Ascending aorta (tissue), 2 donors: ENCODE results near the gene TEKTIP1. TPM values are rescaled to one million over a fixed set of nuclear protein-coding genes. Genes with fewer than 3 reads are reported as not detected.

Source experiments
- DNase-seq, 2 donors: peaks; one replicate each; pipeline ENCODE4 v3.0.0-alpha.2; 2019; ENCODE audit warnings: low spot score in 2 of 2
- H3K27ac ChIP-seq, 2 donors: fragments of 200-600 bp; sonication (generic); one replicate each; pipeline ENCODE4 v1.5.1; 2016 to 2017; ENCODE audit warnings: mild to moderate bottlenecking in 1 of 2
- H3K27me3 ChIP-seq: fragments of 200-600 bp; sonication (generic); one replicate; pipeline ENCODE4 v1.5.1; 2017
- H3K36me3 ChIP-seq, 2 donors: fragments of 200-600 bp; sonication (generic); one replicate each; pipeline ENCODE4 v1.5.1; 2016
- H3K4me1 ChIP-seq, 2 donors: fragments of 200-600 bp; sonication (generic); one replicate each; pipeline ENCODE4 v1.5.1; 2016 to 2017; ENCODE audit warnings: mild to moderate bottlenecking in 1 of 2
- H3K4me3 ChIP-seq, 2 donors: fragments of 200-600 bp; sonication (generic); one replicate each; pipeline ENCODE4 v1.5.1; 2016 to 2017; ENCODE audit warnings: mild to moderate bottlenecking in 1 of 2
- H3K9me3 ChIP-seq, 2 donors: fragments of 200-600 bp; sonication (generic); one replicate each; pipeline ENCODE4 v1.5.1; 2016
- intact Hi-C: fragments of 100-400 bp; cut with DNase I; formaldehyde crosslinking; loops from one replicate; pipeline ENCODE4 v1.15.1; 2023
- total RNA-seq: library from RNA; depleted of rRNA; stranded (reverse); fragments of >200 nt; gene quantifications from one replicate; pipeline ENCODE4 v1.1.0, GENCODE V29; 2016
- TF ChIP-seq, protein P1 (sequence below), 3 experiments: fragments of 200-600 bp in 2 of 3; fragments of 450-650 bp in 1 of 3; sonication (generic) in 2 of 3; IDR thresholded peaks; one replicate each; pipeline ENCODE4 v1.5.1; 2016 to 2019; ENCODE audit warnings: antibody characterized with exemption in 3 of 3, mild to moderate bottlenecking in 1 of 3, moderate library complexity in 1 of 3

The TEKTIP1 gene
- total RNA-seq, 1 donor from 2014 or later, result not detected

DNA sequence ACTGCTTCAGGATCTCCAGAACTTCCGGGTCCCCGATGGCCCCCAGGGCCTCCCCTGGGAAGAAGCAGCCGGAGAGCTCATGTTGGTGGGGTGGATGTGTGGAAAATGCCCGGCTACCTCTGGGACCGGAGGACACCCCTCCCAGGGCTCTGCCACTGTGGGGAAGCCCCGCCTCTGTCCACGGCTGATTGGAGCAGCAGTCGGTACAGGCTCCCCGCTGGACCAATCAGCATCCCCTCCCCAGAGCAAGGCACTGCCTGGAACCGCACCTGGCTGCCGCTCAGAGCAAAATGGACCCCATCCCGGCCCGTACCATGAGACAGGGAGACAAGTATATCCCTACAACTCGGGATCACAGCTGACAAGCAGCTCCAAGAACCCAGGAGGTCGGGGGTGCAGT lies 44.9 kb upstream of the TEKTIP1 start:
- Histone ChIP-seq H3K36me3 (peaks cover 59 to 65% of the 10 kb centered on the region in 2 donors), H3K4me1 (peaks cover 0 to under 1% of the 10 kb centered on the region in 2 donors), H3K9me3 (no peaks in the 10 kb centered on the region), H3K27me3 (no peaks in the 10 kb centered on the region), H3K27ac (no peak overlapping the region), H3K4me3 (no peak overlapping the region)
- DNase-seq, result no peak
- TF ChIP-seq, protein P1, sequence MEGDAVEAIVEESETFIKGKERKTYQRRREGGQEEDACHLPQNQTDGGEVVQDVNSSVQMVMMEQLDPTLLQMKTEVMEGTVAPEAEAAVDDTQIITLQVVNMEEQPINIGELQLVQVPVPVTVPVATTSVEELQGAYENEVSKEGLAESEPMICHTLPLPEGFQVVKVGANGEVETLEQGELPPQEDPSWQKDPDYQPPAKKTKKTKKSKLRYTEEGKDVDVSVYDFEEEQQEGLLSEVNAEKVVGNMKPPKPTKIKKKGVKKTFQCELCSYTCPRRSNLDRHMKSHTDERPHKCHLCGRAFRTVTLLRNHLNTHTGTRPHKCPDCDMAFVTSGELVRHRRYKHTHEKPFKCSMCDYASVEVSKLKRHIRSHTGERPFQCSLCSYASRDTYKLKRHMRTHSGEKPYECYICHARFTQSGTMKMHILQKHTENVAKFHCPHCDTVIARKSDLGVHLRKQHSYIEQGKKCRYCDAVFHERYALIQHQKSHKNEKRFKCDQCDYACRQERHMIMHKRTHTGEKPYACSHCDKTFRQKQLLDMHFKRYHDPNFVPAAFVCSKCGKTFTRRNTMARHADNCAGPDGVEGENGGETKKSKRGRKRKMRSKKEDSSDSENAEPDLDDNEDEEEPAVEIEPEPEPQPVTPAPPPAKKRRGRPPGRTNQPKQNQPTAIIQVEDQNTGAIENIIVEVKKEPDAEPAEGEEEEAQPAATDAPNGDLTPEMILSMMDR (IDR thresholded peaks at IDR 0.05), result no peak
- intact Hi-C loops, result no loop called here

DNA sequence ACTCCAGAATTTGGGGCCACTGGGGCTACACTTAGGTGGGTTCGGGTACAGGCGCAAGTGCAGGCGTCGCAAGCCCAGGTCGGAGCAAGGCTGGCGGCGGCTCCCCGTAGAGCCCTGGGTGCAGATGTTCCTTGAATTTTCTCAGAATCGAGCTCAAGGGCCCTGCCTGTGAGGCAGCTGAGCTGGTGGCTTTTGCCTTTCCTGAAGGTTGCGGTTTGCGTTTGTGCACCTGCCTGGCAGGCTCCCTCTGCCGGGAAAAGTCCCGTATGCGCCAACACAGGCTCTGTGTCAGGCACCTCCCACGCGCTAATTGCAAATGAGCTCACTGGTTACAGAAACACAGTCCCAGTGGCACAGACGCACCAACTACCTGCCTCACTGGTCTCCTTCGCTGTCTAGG lies 44.4 kb upstream of the TEKTIP1 start:
- peaks cover 59 to 65% of the 10 kb centered on the region in 2 donors for H3K36me3 ChIP-seq
- H3K27me3 ChIP-seq, result no peaks in the 10 kb centered on the region
- DNase-seq, result no peak
- intact Hi-C loops, result no loop called here
- H3K9me3 ChIP-seq, result no peaks in the 10 kb centered on the region
- no peak overlapping the region for H3K27ac ChIP-seq
- no peak overlapping the region for H3K4me3 ChIP-seq
- TF ChIP-seq, protein P1 (IDR thresholded peaks at IDR 0.05), result no peak
- H3K4me1 ChIP-seq, result peaks cover 0 to 5% of the 10 kb centered on the region in 2 donors

- Histone ChIP-seq H3K9me3 (no peaks in the 10 kb centered on the region), H3K36me3 (peaks cover 46 to 51% of the 10 kb centered on the region in 2 donors), H3K27ac (no peak overlapping the region), H3K4me3 (no peak overlapping the region), H3K27me3 (no peaks in the 10 kb centered on the region), H3K4me1 (peaks cover 0 to 13% of the 10 kb centered on the region in 2 donors)
- DNase-seq, result no peak
- TF ChIP-seq, protein P1 (IDR thresholded peaks at IDR 0.05), result no peak
- intact Hi-C loops, result no loop called here
These were observed 42.3 kb upstream of the TEKTIP1 start for GRCh38 chr19:3496392-3497273.

DNA sequence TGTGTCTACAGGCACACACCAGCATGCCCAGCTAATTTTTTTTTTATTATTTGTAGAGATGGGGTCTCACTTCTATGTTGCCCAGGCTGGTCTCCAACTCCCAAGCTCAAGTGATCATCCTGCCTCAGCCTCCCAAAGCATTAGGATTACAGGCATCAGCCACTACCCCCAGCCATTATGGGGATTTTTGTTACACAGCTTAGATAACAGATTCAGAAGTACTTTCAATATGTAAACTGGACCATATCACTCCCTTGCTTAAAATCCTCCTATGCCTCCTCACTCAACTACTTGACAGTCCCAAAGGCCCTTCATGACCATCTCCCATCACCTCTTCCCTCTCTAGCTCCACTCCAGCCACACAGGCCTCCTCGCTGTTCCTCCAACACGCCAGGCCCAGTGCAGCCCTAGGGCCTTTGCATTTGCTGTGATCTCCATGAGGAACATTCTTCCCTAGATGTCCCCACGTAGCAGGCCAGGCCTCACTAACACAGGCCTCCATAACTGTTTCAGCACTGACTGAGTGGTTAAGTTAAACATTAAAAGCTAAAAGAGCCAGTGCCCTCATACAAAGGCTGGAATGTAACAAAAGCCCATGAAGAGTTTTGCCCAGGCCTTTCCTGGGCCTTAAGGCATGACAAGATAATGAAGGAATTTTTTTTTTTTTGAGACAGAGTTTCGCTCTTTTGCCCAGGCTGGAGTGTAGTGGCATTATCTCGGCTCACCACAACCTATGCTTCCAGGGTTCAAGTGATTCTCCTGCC lies 41.0 kb upstream of the TEKTIP1 start:
- no peak for DNase-seq
- no peaks in the 10 kb centered on the region for H3K9me3 ChIP-seq
- peaks cover 0 to 13% of the 10 kb centered on the region in 2 donors for H3K4me1 ChIP-seq
- peaks cover 33 to 38% of the 10 kb centered on the region in 2 donors for H3K36me3 ChIP-seq
- TF ChIP-seq, protein P1 (IDR thresholded peaks at IDR 0.05), result no peak
- no peak overlapping the region for H3K27ac ChIP-seq
- no peak overlapping the region for H3K4me3 ChIP-seq
- no peaks in the 10 kb centered on the region for H3K27me3 ChIP-seq
- intact Hi-C loops, result no loop called here

GRCh38 chr19:3499738-3500428 lies 39.1 kb upstream of the TEKTIP1 start:
- TF ChIP-seq, protein P1 (IDR thresholded peaks at IDR 0.05), result no peak
- H3K27ac ChIP-seq, result peak overlapping the region; percentile 90 to 91
- H3K27me3 ChIP-seq, result no peaks in the 10 kb centered on the region
- intact Hi-C loops, result loop anchor here (10.0 kb wide), 1 partner anchor 745 kb away; the partner anchor contains the start of gene YJU2
- no peaks in the 10 kb centered on the region for H3K9me3 ChIP-seq
- DNase-seq, result no peak
- peaks cover 14 to 19% of the 10 kb centered on the region in 2 donors for H3K36me3 ChIP-seq
- H3K4me1 ChIP-seq, result peaks cover 0 to 13% of the 10 kb centered on the region in 2 donors
- peak overlapping the region; percentile 69 to 90 for H3K4me3 ChIP-seq
